Trophoblast cell (in vitro differentiated cells and primary cell): ENCODE data around the gene SAXO1.

Experiments used
- DNase-seq, 2 donors: peaks; one replicate each; pipeline ENCODE4 v3.0.0-alpha.2; 2016
- H2AFZ ChIP-seq: 2 replicates; pipeline ENCODE4 v1.6.1; 2013; ENCODE audit warnings: low read length, moderate library complexity, mild to moderate bottlenecking; ENCODE audit not compliant: insufficient read depth, poor library complexity
- H2AK5ac ChIP-seq: 2 replicates; pipeline ENCODE4 v1.6.1; 2013; ENCODE audit warnings: mild to moderate bottlenecking, low read length
- H2BK120ac ChIP-seq: 2 replicates; pipeline ENCODE4 v1.6.1; 2013; ENCODE audit warnings: low read length, mild to moderate bottlenecking, moderate library complexity; ENCODE audit not compliant: insufficient read depth, poor library complexity
- H2BK12ac ChIP-seq: 2 replicates; pipeline ENCODE4 v1.6.1; 2013; ENCODE audit warnings: mild to moderate bottlenecking, low read length, moderate library complexity
- H2BK5ac ChIP-seq: 2 replicates; pipeline ENCODE4 v1.6.1; 2013; ENCODE audit warnings: low read length, low read depth, moderate library complexity, mild to moderate bottlenecking; ENCODE audit not compliant: poor library complexity
- H3K14ac ChIP-seq: 2 replicates; pipeline ENCODE4 v1.6.1; 2013; ENCODE audit warnings: mild to moderate bottlenecking, low read length
- H3K18ac ChIP-seq: 2 replicates; pipeline ENCODE4 v1.6.1; 2013; ENCODE audit warnings: mild to moderate bottlenecking, low read length
- H3K23ac ChIP-seq: 2 replicates; pipeline ENCODE4 v1.6.1; 2013; ENCODE audit warnings: low read length
- H3K27ac ChIP-seq: 2 replicates; pipeline ENCODE4 v1.5.1; 2013; ENCODE audit warnings: low read depth, mild to moderate bottlenecking, inconsistent platforms, low read length, moderate library complexity
- H3K27me3 ChIP-seq: 2 replicates; pipeline ENCODE4 v1.6.1; 2013; ENCODE audit warnings: inconsistent platforms, mild to moderate bottlenecking, low read length, moderate library complexity; ENCODE audit not compliant: insufficient read depth
- H3K36me3 ChIP-seq, 2 experiments: 1 replicate in 1 of 2; 2 replicates in 1 of 2; pipeline ENCODE4 v1.6.1; 2013; ENCODE audit warnings: low read length in 2 of 2, mild to moderate bottlenecking in 2 of 2, moderate library complexity in 1 of 2; ENCODE audit not compliant: insufficient read depth in 2 of 2, control insufficient read depth in 1 of 2
- H3K4ac ChIP-seq: 2 replicates; pipeline ENCODE4 v1.6.1; 2013; ENCODE audit warnings: low read depth, mild to moderate bottlenecking, low read length, moderate library complexity
- H3K4me1 ChIP-seq, 2 experiments: 1 replicate in 1 of 2; 2 replicates in 1 of 2; pipeline ENCODE4 v1.6.1; 2013; ENCODE audit warnings: low read length in 2 of 2, mild to moderate bottlenecking in 2 of 2, moderate library complexity in 1 of 2; ENCODE audit not compliant: insufficient read depth in 2 of 2, control insufficient read depth in 1 of 2
- H3K4me2 ChIP-seq: 2 replicates; pipeline ENCODE4 v1.6.1; 2013; ENCODE audit warnings: inconsistent platforms, mild to moderate bottlenecking, low read length, moderate library complexity
- H3K4me3 ChIP-seq: 2 replicates; pipeline ENCODE4 v1.5.1; 2013; ENCODE audit warnings: mild to moderate bottlenecking, low read depth, low read length, inconsistent platforms
- H3K79me1 ChIP-seq: one replicate; pipeline ENCODE4 v1.6.1; 2013; ENCODE audit warnings: low read length
- H3K79me2 ChIP-seq: 2 replicates; pipeline ENCODE4 v1.6.1; 2013; ENCODE audit warnings: low read length, mild to moderate bottlenecking; ENCODE audit not compliant: control insufficient read depth, insufficient read depth, poor library complexity
- H3K9ac ChIP-seq: 2 replicates; pipeline ENCODE4 v1.6.1; 2013; ENCODE audit warnings: mild to moderate bottlenecking, low read length
- H3K9me3 ChIP-seq: 2 replicates; pipeline ENCODE4 v1.6.1; 2013; ENCODE audit warnings: low read depth, mild to moderate bottlenecking, control low read depth, inconsistent platforms, low read length; ENCODE audit not compliant: insufficient read depth
- H4K12ac ChIP-seq: 2 replicates; pipeline ENCODE4 v1.6.1; 2013; ENCODE audit warnings: low read depth, mild to moderate bottlenecking, low read length, moderate library complexity
- H4K8ac ChIP-seq: 2 replicates; pipeline ENCODE4 v1.6.1; 2013; ENCODE audit warnings: low read depth, mild to moderate bottlenecking, low read length, moderate library complexity
- H4K91ac ChIP-seq: one replicate; pipeline ENCODE4 v1.6.1; 2013; ENCODE audit warnings: low read depth, mild to moderate bottlenecking, low read length, moderate library complexity
- WGBS: extraction: QIAGEN DNeasy Blood & Tissue Kit; methylation state at CpG from one replicate; pipeline ENCODE4 v1.1.7; 2013; ENCODE audit warnings: missing lambda C conversion rate; ENCODE audit not compliant: insufficient read length, insufficient coverage; ENCODE audit errors: extremely low coverage; 5-methylcytosine and 5-hydroxymethylcytosine counted together

Gene SAXO1

DNA sequence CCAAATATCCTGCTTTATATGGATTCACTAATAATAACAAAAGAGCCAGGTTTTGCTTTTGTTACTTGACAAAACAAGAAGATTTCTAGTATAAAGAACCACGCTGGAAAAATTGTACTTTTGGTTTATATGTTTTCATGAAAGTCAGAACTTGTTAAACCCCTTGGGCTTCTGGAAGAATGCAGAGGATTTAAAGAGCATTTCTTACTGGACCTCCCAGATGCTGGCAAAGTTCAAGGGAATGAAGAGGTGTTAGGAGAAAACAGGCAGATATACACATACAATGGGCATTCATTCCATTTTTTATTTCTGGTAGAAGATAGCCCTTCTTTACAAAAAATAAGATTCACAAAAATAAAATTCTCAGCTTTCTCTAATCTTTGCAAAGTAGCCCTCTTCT, 61.1 kb downstream of the SAXO1 start:
- H4K12ac ChIP-seq = no peak overlapping the region
- no peaks in the 10 kb centered on the region for H3K36me3 ChIP-seq
- no peaks in the 10 kb centered on the region for H3K79me1 ChIP-seq
- no peak overlapping the region for H2BK12ac ChIP-seq
- no peak overlapping the region for H3K4ac ChIP-seq
- no peaks in the 10 kb centered on the region for H3K79me2 ChIP-seq
- peaks cover 4% of the 10 kb centered on the region for H3K9me3 ChIP-seq
- DNase-seq = no peak
- H3K27ac ChIP-seq = no peak overlapping the region
- no peak overlapping the region for H4K91ac ChIP-seq
- no peak overlapping the region for H2AK5ac ChIP-seq
- no peak overlapping the region for H3K23ac ChIP-seq
- no peak overlapping the region for H3K9ac ChIP-seq
- no peak overlapping the region for H4K8ac ChIP-seq
- no peaks in the 10 kb centered on the region for H3K27me3 ChIP-seq
- no peak overlapping the region for H3K14ac ChIP-seq
- no CpG with 5 or more reads among the region's 1 CpG for WGBS
- H3K4me3 ChIP-seq = no peak overlapping the region
- H3K4me1 ChIP-seq = no peaks in the 10 kb centered on the region
- no peak overlapping the region for H3K18ac ChIP-seq
- no peak overlapping the region for H3K4me2 ChIP-seq
- no peak overlapping the region for H2BK120ac ChIP-seq
- H2BK5ac ChIP-seq = no peak overlapping the region
- no peak overlapping the region for H2AFZ ChIP-seq

DNA sequence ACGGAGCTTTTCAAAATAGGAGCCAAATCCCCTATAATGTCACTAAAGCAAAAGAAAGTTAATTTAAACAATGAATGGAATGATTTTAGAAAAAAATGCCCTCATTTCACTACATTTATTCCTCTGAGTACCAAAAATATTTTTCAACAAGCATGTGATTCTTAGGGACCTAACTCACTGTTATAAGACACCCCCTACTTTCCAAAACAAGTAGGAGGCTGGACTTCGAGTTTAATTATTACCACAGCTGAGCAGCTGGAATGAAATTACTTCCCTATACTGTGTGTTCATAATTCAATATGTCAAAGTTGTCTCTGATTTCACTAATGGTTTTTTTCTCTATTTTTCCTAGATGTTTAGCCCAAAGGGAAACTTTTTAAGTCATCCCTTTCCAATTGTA, 61.6 kb downstream of the SAXO1 start:
- H3K4me3 ChIP-seq = no peak overlapping the region
- no peak overlapping the region for H3K18ac ChIP-seq
- H4K12ac ChIP-seq = no peak overlapping the region
- H4K8ac ChIP-seq = no peak overlapping the region
- WGBS = no CpG with 5 or more reads among the region's 2 CpGs
- H2BK12ac ChIP-seq = no peak overlapping the region
- DNase-seq = no peak
- no peak overlapping the region for H2AK5ac ChIP-seq
- no peaks in the 10 kb centered on the region for H3K79me1 ChIP-seq
- no peak overlapping the region for H3K4me2 ChIP-seq
- no peaks in the 10 kb centered on the region for H3K36me3 ChIP-seq
- H3K23ac ChIP-seq = no peak overlapping the region
- H4K91ac ChIP-seq = no peak overlapping the region
- H2BK5ac ChIP-seq = no peak overlapping the region
- no peak overlapping the region for H3K9ac ChIP-seq
- no peaks in the 10 kb centered on the region for H3K79me2 ChIP-seq
- peaks cover 4% of the 10 kb centered on the region for H3K9me3 ChIP-seq
- H3K4me1 ChIP-seq = no peaks in the 10 kb centered on the region
- no peak overlapping the region for H3K27ac ChIP-seq
- no peak overlapping the region for H3K14ac ChIP-seq
- H2AFZ ChIP-seq = no peak overlapping the region
- no peak overlapping the region for H2BK120ac ChIP-seq
- no peak overlapping the region for H3K4ac ChIP-seq
- no peaks in the 10 kb centered on the region for H3K27me3 ChIP-seq

DNA sequence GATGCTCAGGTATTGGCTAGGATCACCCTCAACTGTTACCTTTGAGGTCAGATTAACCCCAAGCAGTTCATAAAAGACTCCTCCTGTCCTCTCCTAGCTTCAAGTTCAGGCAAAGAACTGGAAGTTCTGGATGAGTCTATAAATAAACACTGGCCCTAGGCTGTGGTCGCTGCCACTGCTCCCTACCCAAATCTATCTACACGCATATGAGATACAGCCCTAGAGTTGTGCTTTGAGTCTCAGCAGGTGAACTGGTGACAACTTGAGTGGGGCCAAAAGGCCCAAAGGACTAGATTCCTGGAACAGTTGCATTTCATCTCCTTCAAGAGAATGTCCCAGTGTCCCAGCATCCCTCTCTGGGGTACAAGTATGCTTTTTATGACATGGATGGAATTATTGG, 62.6 kb downstream of the SAXO1 start:
- H2AK5ac ChIP-seq = no peak overlapping the region
- H3K23ac ChIP-seq = no peak overlapping the region
- no peak overlapping the region for H3K18ac ChIP-seq
- H2BK120ac ChIP-seq = no peak overlapping the region
- no peak overlapping the region for H4K8ac ChIP-seq
- H3K4ac ChIP-seq = no peak overlapping the region
- H3K4me1 ChIP-seq = no peaks in the 10 kb centered on the region
- peaks cover 4% of the 10 kb centered on the region for H3K9me3 ChIP-seq
- H3K79me1 ChIP-seq = no peaks in the 10 kb centered on the region
- no peaks in the 10 kb centered on the region for H3K27me3 ChIP-seq
- no peak overlapping the region for H2BK12ac ChIP-seq
- H3K9ac ChIP-seq = no peak overlapping the region
- H4K91ac ChIP-seq = no peak overlapping the region
- no peak overlapping the region for H3K4me3 ChIP-seq
- no peak overlapping the region for H2AFZ ChIP-seq
- no peak overlapping the region for H3K4me2 ChIP-seq
- WGBS = no CpG with 5 or more reads among the region's 2 CpGs
- no peak overlapping the region for H3K27ac ChIP-seq
- no peak overlapping the region for H3K14ac ChIP-seq
- H4K12ac ChIP-seq = no peak overlapping the region
- DNase-seq = no peak
- no peak overlapping the region for H2BK5ac ChIP-seq
- no peaks in the 10 kb centered on the region for H3K36me3 ChIP-seq
- H3K79me2 ChIP-seq = no peaks in the 10 kb centered on the region

- Histone ChIP-seq H3K4ac (no peak overlapping the region), H3K23ac (no peak overlapping the region), H3K27me3 (no peaks in the 10 kb centered on the region), H3K4me2 (no peak overlapping the region), H2BK120ac (no peak overlapping the region), H3K79me2 (no peaks in the 10 kb centered on the region), H2AK5ac (no peak overlapping the region), H2AFZ (no peak overlapping the region), H3K4me1 (no peaks in the 10 kb centered on the region), H4K8ac (no peak overlapping the region), H3K14ac (no peak overlapping the region), H3K27ac (no peak overlapping the region), H3K79me1 (no peaks in the 10 kb centered on the region), H3K9me3 (peaks cover 4% of the 10 kb centered on the region), H3K4me3 (no peak overlapping the region), H4K91ac (no peak overlapping the region), H4K12ac (no peak overlapping the region), H3K36me3 (no peaks in the 10 kb centered on the region), H3K18ac (no peak overlapping the region), H2BK12ac (no peak overlapping the region), H2BK5ac (no peak overlapping the region), H3K9ac (no peak overlapping the region)
- no CpG with 5 or more reads among the region's 3 CpGs for WGBS
- DNase-seq = no peak
Observed at GRCh38 chr9:18969128-18969527, 63.9 kb downstream of the SAXO1 start.
